Common myeloid progenitor, CD34-positive (primary cell): Measurements from ENCODE around the gene SHTN1.

Experiments
- CTCF ChIA-PET: fragments of 350-600 bp; sonication (Branson Sonifier 250); formaldehyde crosslinking; loops from one replicate; lab custom pipeline; 2021; ENCODE audit warnings: antibody characterized with exemption; lab: Charles Lee
- POLR2A ChIA-PET: fragments of 350-600 bp; sonication (Branson Sonifier 250); formaldehyde crosslinking; loops from one replicate; lab custom pipeline; 2021; ENCODE audit warnings: antibody characterized with exemption; lab: Charles Lee
- DNase-seq, 3 donors: peaks; one replicate each; pipeline versions ENCODE4 v3.0.0 to v3.0.0-alpha.2; 2013
- H3K27ac ChIP-seq, 2 experiments: 1 replicate in 1 of 2; 2 replicates in 1 of 2; pipeline ENCODE4 v1.7.0; 2013; ENCODE audit warnings: inconsistent platforms in 2 of 2, low read length in 2 of 2, mild to moderate bottlenecking in 2 of 2, low read depth in 1 of 2, moderate library complexity in 1 of 2; ENCODE audit not compliant: severe bottlenecking in 2 of 2, insufficient read depth in 1 of 2, poor library complexity in 1 of 2
- H3K27me3 ChIP-seq, 5 experiments: replicated peaks in 2 of 5; 1 replicate in 3 of 5; 2 replicates in 2 of 5; pipeline versions ENCODE4 v1.6.1 to v1.7.0; 2013; ENCODE audit warnings: low read length in 4 of 5, mild to moderate bottlenecking in 2 of 5, moderate library complexity in 2 of 5, inconsistent platforms in 1 of 5; ENCODE audit not compliant: insufficient read depth in 5 of 5, control insufficient read depth in 4 of 5
- H3K36me3 ChIP-seq, 4 experiments: 1 replicate in 2 of 4; 2 replicates in 2 of 4; pipeline versions ENCODE4 v1.6.1 to v1.7.0; 2013; ENCODE audit warnings: low read length in 3 of 4, control low read depth in 1 of 4, mild to moderate bottlenecking in 1 of 4; ENCODE audit not compliant: control insufficient read depth in 4 of 4, insufficient read depth in 4 of 4
- H3K4me1 ChIP-seq, 4 experiments: 1 replicate in 3 of 4; 2 replicates in 1 of 4; pipeline versions ENCODE4 v1.6.1 to v1.7.1; 2013; ENCODE audit warnings: low read length in 3 of 4, mild to moderate bottlenecking in 3 of 4, control low read depth in 1 of 4, inconsistent platforms in 1 of 4, moderate library complexity in 1 of 4; ENCODE audit not compliant: control insufficient read depth in 4 of 4, insufficient read depth in 4 of 4; ENCODE audit errors: control extremely low read depth in 1 of 4
- H3K4me3 ChIP-seq, 7 experiments: 1 replicate in 4 of 7; 2 replicates in 3 of 7; pipeline versions ENCODE4 v1.5.1 to v1.7.0; 2013; ENCODE audit warnings: mild to moderate bottlenecking in 7 of 7, low read length in 6 of 7, moderate library complexity in 6 of 7, inconsistent platforms in 2 of 7, low read depth in 2 of 7, control low read depth in 1 of 7; ENCODE audit not compliant: insufficient read depth in 4 of 7, control insufficient read depth in 1 of 7; ENCODE audit errors: extremely low read depth in 1 of 7
- H3K9me3 ChIP-seq, 5 experiments: 1 replicate in 4 of 5; 2 replicates in 1 of 5; pipeline versions ENCODE4 v1.6.1 to v1.7.1; 2013; ENCODE audit warnings: low read length in 4 of 5, mild to moderate bottlenecking in 2 of 5, inconsistent platforms in 1 of 5, low read depth in 1 of 5, moderate library complexity in 1 of 5; ENCODE audit not compliant: control insufficient read depth in 4 of 5, insufficient read depth in 2 of 5; ENCODE audit errors: control extremely low read depth in 1 of 5
- WGBS: methylation state at CpG from one replicate; pipeline ENCODE4 v1.1.5; 2013; ENCODE audit not compliant: insufficient coverage; 5-methylcytosine and 5-hydroxymethylcytosine counted together

SHTN1 gene

GRCh38 chr10:116866987-116867595 lies 137.9 kb downstream of the SHTN1 start:
- WGBS: 96% methylated on average over 5 of the region's 6 CpGs
- no peak for DNase-seq
- POLR2A ChIA-PET: interaction anchor here (0.6 kb wide), 1 partner anchor 337 kb away, joined by 3 read pairs; no protein-coding TSS in a partner anchor

GRCh38 chr10:116866066-116866465 lies 138.9 kb downstream of the SHTN1 start:
- no peak for DNase-seq
- ChIA-PET CTCF (no interaction called here), POLR2A (no interaction called here)
- WGBS: 100% methylated on average over 2 of the region's 2 CpGs
- Histone ChIP-seq H3K4me1 (no peaks in the 10 kb centered on the region), H3K36me3 (no peaks in the 10 kb centered on the region), H3K27me3 (peaks cover 0 to 2% (median 0%) of the 10 kb centered on the region in 5 experiments), H3K27ac (no peak overlapping the region), H3K4me3 (no peak overlapping the region), H3K9me3 (peaks cover 0 to 1% (median 0%) of the 10 kb centered on the region in 5 experiments)

More at GRCh38 chr10:116866987-116867595, 137.9 kb downstream of the SHTN1 start:
- CTCF ChIA-PET: no interaction called here
- no peaks in the 10 kb centered on the region for H3K4me1 ChIP-seq
- no peak overlapping the region for H3K27ac ChIP-seq
- no peak overlapping the region for H3K4me3 ChIP-seq
- H3K36me3 ChIP-seq: no peaks in the 10 kb centered on the region
- H3K27me3 ChIP-seq: peaks cover 0 to 2% (median 0%) of the 10 kb centered on the region in 5 experiments
- H3K9me3 ChIP-seq: peaks cover 0 to 1% (median 0%) of the 10 kb centered on the region in 5 experiments

DNA sequence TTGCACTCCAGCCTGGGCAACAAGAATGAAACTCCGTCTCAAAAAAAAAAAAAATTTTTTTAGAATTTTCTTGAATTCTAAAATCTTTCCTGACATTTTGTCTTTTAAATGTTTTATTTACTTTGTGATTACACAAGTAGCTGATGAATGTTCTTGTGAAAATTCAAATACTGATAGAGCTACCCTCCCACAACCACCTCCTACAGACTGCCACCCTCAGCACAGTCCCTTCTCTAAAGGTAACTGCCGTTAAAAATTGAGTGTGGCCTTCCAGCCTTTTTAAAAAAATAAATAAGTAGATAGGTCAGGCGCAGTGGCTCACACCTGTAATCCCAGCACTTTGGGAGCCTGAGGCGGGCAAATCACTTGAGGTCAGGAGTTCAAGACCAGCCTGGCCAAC lies 140.6 kb downstream of the SHTN1 start:
- Histone ChIP-seq H3K27me3 (peaks cover 0 to 2% (median 0%) of the 10 kb centered on the region in 5 experiments), H3K4me1 (no peaks in the 10 kb centered on the region), H3K4me3 (no peak overlapping the region), H3K36me3 (no peaks in the 10 kb centered on the region), H3K27ac (no peak overlapping the region), H3K9me3 (peaks cover 0 to 1% (median 0%) of the 10 kb centered on the region in 5 experiments)
- DNase-seq: no peak
- ChIA-PET POLR2A (no interaction called here), CTCF (no interaction called here)
- 83% methylated on average over 1 of the region's 4 CpGs for WGBS

- Histone ChIP-seq H3K27me3 (peaks cover 0 to 2% (median 0%) of the 10 kb centered on the region in 5 experiments), H3K4me1 (no peaks in the 10 kb centered on the region), H3K4me3 (no peak overlapping the region), H3K36me3 (no peaks in the 10 kb centered on the region), H3K9me3 (peaks cover 0 to 5% (median 0%) of the 10 kb centered on the region in 5 experiments), H3K27ac (no peak overlapping the region)
- WGBS: no CpG with 5 or more reads among the region's 2 CpGs
- POLR2A ChIA-PET: no interaction called here
- CTCF ChIA-PET: no interaction called here
- DNase-seq: no peak
These were observed 143.2 kb downstream of the SHTN1 start for GRCh38 chr10:116861796-116862195.

DNA sequence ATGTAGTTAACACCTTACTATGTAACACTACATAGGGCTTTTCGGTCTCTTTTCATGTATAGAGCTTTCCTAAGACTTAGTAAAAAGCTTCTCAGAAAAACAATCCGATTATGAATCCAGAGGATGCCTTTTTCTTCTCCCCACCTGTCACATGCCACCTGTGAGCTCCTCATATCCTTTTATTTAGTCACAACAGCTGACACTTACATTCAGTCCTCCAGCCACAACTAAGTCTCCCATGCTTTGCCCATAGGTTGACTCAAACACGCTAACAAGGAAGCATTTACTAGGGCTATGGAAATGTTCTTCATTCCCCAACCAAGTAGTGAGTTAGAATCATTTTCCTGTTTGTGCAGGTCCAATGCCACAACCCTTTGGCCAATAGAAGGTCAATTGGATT lies 147.8 kb downstream of the SHTN1 start:
- ChIA-PET POLR2A (no interaction called here), CTCF (interaction anchor here (1.1 kb wide), 2 partner anchors 21 to 32 kb away, joined by 3 to 6 read pairs; no protein-coding TSS in a partner anchor)
- no peak for DNase-seq
- H3K36me3 ChIP-seq: no peaks in the 10 kb centered on the region
- H3K9me3 ChIP-seq: peaks cover 0 to 5% (median 0%) of the 10 kb centered on the region in 5 experiments
- H3K27ac ChIP-seq: no peak overlapping the region
- H3K4me3 ChIP-seq: no peak overlapping the region
- WGBS: 100% methylated on average over 3 of the region's 3 CpGs
- peaks cover 0 to 2% (median 0%) of the 10 kb centered on the region in 5 experiments for H3K27me3 ChIP-seq
- no peaks in the 10 kb centered on the region for H3K4me1 ChIP-seq

DNA sequence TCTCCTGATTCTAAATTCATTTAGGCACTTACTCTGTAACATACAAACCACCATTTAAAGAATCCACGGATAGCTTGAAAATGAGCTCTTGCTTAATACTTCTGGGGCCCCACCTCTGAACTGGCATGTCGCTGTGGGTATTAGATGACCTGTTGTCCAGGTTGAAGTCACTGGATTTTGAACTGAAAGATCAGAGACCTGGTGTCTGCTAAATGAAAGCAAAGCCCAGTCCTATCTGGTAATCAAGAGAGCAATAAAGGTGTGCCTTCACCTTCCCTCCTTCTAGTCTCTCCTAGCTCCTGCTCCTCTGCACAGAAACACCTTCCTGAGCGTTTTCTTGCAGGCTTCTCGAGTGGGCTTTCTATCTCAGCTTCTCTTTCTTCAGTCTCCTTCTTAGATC lies 151.3 kb downstream of the SHTN1 start:
- Histone ChIP-seq H3K9me3 (peaks cover 0 to 5% (median 0%) of the 10 kb centered on the region in 5 experiments), H3K27ac (no peak overlapping the region), H3K4me3 (no peak overlapping the region), H3K27me3 (no peaks in the 10 kb centered on the region), H3K4me1 (peaks cover under 1 to 16% (median 10%) of the 10 kb centered on the region in 4 experiments), H3K36me3 (no peaks in the 10 kb centered on the region)
- WGBS: 96% methylated on average over 4 of the region's 4 CpGs
- CTCF ChIA-PET: interaction anchor here (0.7 to 1.2 kb wide), 2 partner anchors 33 to 314 kb away, joined by 3 read pairs; no protein-coding TSS in a partner anchor
- DNase-seq: no peak
- POLR2A ChIA-PET: interaction anchor here (0.6 kb wide), 1 partner anchor 191 kb away, joined by 3 read pairs; no protein-coding TSS in a partner anchor

DNA sequence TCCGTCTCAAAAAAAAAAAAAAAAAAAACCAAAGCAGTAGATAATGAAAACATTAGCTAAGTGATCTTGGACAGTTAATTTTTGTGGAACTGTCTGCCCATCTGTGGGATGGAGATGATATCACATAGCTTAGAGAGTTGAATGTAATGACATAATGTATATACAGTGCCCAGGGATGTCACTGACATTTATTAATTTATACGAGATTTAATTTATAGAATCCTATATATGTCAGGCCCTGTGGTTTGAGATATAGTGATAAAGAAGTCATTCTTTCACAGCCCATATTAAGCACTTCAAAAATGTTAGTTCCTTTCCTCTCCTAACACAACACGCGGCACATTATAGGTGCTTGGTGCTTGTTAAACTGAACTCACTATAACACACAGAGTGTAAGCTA lies 151.7 kb downstream of the SHTN1 start:
- ChIA-PET POLR2A (interaction anchor here (0.6 kb wide), 2 partner anchors 44 to 191 kb away, joined by 3 to 4 read pairs; no protein-coding TSS in a partner anchor), CTCF (interaction anchor here (0.7 to 1.2 kb wide), 2 partner anchors 33 to 314 kb away, joined by 3 read pairs; no protein-coding TSS in a partner anchor)
- WGBS: 92% methylated on average over 2 of the region's 4 CpGs
- peaks cover 0 to 5% (median 0%) of the 10 kb centered on the region in 5 experiments for H3K9me3 ChIP-seq
- H3K4me1 ChIP-seq: peaks cover 4 to 20% (median 15%) of the 10 kb centered on the region in 4 experiments
- H3K36me3 ChIP-seq: no peaks in the 10 kb centered on the region
- no peak overlapping the region for H3K4me3 ChIP-seq
- DNase-seq: no peak
- H3K27ac ChIP-seq: no peak overlapping the region
- H3K27me3 ChIP-seq: peaks cover 0 to under 1% (median 0%) of the 10 kb centered on the region in 5 experiments
